Activated CD8-positive, alpha-beta T cell treated with anti-CD3 and anti-CD28 coated beads for 36 hours (primary cell): ENCODE data around the gene ZNF397. TPM values are rescaled to one million over a fixed set of nuclear protein-coding genes. Genes with fewer than 3 reads are reported as not detected.

Experiments used
- ATAC-seq: fragments of 200-7000 bp; cut with Tn5 transposase; one replicate; pipeline ENCODE4 v1.10.0; 2021; ENCODE audit warnings: mild to moderate bottlenecking, moderate library complexity
- CTCF ChIA-PET: fragments of 350-600 bp; sonication (Branson Sonifier 250); formaldehyde crosslinking; loops from one replicate; lab custom pipeline; 2021; ENCODE audit warnings: antibody characterized with exemption; lab: Charles Lee
- POLR2A ChIA-PET: fragments of 350-600 bp; sonication (Branson Sonifier 250); formaldehyde crosslinking; loops from one replicate; lab custom pipeline; 2021; ENCODE audit warnings: antibody characterized with exemption; lab: Charles Lee
- DNase-seq: peaks from one replicate; pipeline ENCODE4 v3.0.0-alpha.2; 2020
- H3K27ac Mint-ChIP-seq: one replicate; pipeline ENCODE4 v1.8.0; 2021; ENCODE audit warnings: mild to moderate bottlenecking, mixed read lengths
- H3K27me3 Mint-ChIP-seq: one replicate; pipeline ENCODE4 v1.8.0; 2021; ENCODE audit warnings: mixed read lengths
- H3K36me3 Mint-ChIP-seq: one replicate; pipeline ENCODE4 v1.8.0; 2021; ENCODE audit warnings: low read depth, mixed read lengths
- H3K4me1 Mint-ChIP-seq: one replicate; pipeline ENCODE4 v1.8.0; 2021; ENCODE audit warnings: low read depth, mixed read lengths
- H3K4me3 Mint-ChIP-seq: one replicate; pipeline ENCODE4 v1.8.0; 2021; ENCODE audit warnings: mild to moderate bottlenecking, moderate library complexity, mixed read lengths
- H3K9me3 Mint-ChIP-seq: one replicate; pipeline ENCODE4 v1.8.0; 2021; ENCODE audit warnings: mixed read lengths
- CTCF ChIP-seq: fragments of 200-600 bp; IDR thresholded peaks from one replicate; pipeline ENCODE4 v1.8.0; 2022; ENCODE audit warnings: antibody characterized with exemption, mild to moderate bottlenecking
- intact Hi-C: fragments of 100-400 bp; cut with micrococcal nuclease; formaldehyde crosslinking; loops from one replicate; pipeline ENCODE4 v1.10.0; 2022
- total RNA-seq, 2 experiments: library from RNA; stranded (reverse); gene quantifications; one replicate each; pipeline ENCODE4 v1.2.3, GENCODE V29; 2021

Gene ZNF397
- total RNA-seq, 2 experiments from 2014 or later = 17.9 to 18.9 TPM

- intact Hi-C loops = no loop called here
- H3K27ac Mint-ChIP-seq = no peak overlapping the region
- no peak for ATAC-seq
These were observed 11.6 kb downstream of the ZNF397 start for GRCh38 chr18:35252466-35252865.

GRCh38 chr18:35253655-35254287 is 12.9 kb downstream of the ZNF397 start:
- POLR2A ChIA-PET = interaction anchor here (0.6 to 1.2 kb wide), 2 partner anchors 10 to 11 kb away, joined by 3 to 4 read pairs; no protein-coding TSS in a partner anchor
- ATAC-seq = no peak

More at GRCh38 chr18:35252466-35252865, 11.6 kb downstream of the ZNF397 start:
- POLR2A ChIA-PET = no interaction called here
- CTCF ChIA-PET = interaction anchor here (1.4 kb wide), 1 partner anchor 21 kb away, joined by 4 read pairs; no protein-coding TSS in a partner anchor
- Mint-ChIP-seq H3K9me3 (peaks cover 36% of the 10 kb centered on the region), H3K4me1 (peaks cover 6% of the 10 kb centered on the region), H3K27me3 (no peaks in the 10 kb centered on the region), H3K4me3 (no peak overlapping the region), H3K36me3 (peaks cover 74% of the 10 kb centered on the region)
- TF ChIP-seq CTCF = no peak
- no peak for DNase-seq

GRCh38 chr18:35256947-35257346 is 16.1 kb downstream of the ZNF397 start:
- POLR2A ChIA-PET = interaction anchor here (0.9 to 1.1 kb wide), 2 partner anchors 34 to 50 kb away, joined by 3 read pairs; no protein-coding TSS in a partner anchor
- Mint-ChIP-seq H3K4me3 (no peak overlapping the region), H3K27ac (no peak overlapping the region), H3K9me3 (peaks cover 27% of the 10 kb centered on the region), H3K27me3 (no peaks in the 10 kb centered on the region), H3K4me1 (no peaks in the 10 kb centered on the region), H3K36me3 (peaks cover 56% of the 10 kb centered on the region)
- CTCF ChIA-PET = interaction anchor here (1.3 kb wide), 1 partner anchor 13 kb away, joined by 3 read pairs; no protein-coding TSS in a partner anchor
- TF ChIP-seq CTCF = no peak
- no peak for DNase-seq
- ATAC-seq = no peak
- intact Hi-C loops = no loop called here

More at GRCh38 chr18:35253655-35254287, 12.9 kb downstream of the ZNF397 start:
- intact Hi-C loops = no loop called here
- peaks cover 36% of the 10 kb centered on the region for H3K9me3 Mint-ChIP-seq
- no peaks in the 10 kb centered on the region for H3K27me3 Mint-ChIP-seq
- H3K27ac Mint-ChIP-seq = no peak overlapping the region
- no peaks in the 10 kb centered on the region for H3K4me1 Mint-ChIP-seq
- TF ChIP-seq CTCF = no peak
- H3K4me3 Mint-ChIP-seq = no peak overlapping the region
- DNase-seq = no peak
- peaks cover 71% of the 10 kb centered on the region for H3K36me3 Mint-ChIP-seq
- CTCF ChIA-PET = interaction anchor here (1.0 to 1.7 kb wide), 3 partner anchors 9 to 22 kb away, joined by 3 to 5 read pairs (median 4); no protein-coding TSS in a partner anchor

GRCh38 chr18:35264409-35264808 is 23.6 kb downstream of the ZNF397 start:
- peaks cover 25% of the 10 kb centered on the region for H3K4me1 Mint-ChIP-seq
- ATAC-seq = no peak
- no peak overlapping the region for H3K4me3 Mint-ChIP-seq
- ChIA-PET CTCF (interaction anchor here (1.1 kb wide), 1 partner anchor 80 kb away, joined by 3 read pairs; the partner anchor contains the start of gene ZNF24), POLR2A (interaction anchor here (0.6 to 1.1 kb wide), 2 partner anchors 10 to 25 kb away, joined by 3 to 4 read pairs; partner anchors contain the start of gene ZSCAN30)
- no peak for DNase-seq
- H3K9me3 Mint-ChIP-seq = peaks cover 15% of the 10 kb centered on the region
- intact Hi-C loops = no loop called here
- H3K27me3 Mint-ChIP-seq = no peaks in the 10 kb centered on the region
- no peak overlapping the region for H3K27ac Mint-ChIP-seq
- H3K36me3 Mint-ChIP-seq = peaks cover 51% of the 10 kb centered on the region
- TF ChIP-seq CTCF = no peak
